Measurements from ENCODE around the gene RFLNA. TPM values are rescaled to one million over a fixed set of nuclear protein-coding genes. Genes with fewer than 3 reads are reported as not detected.
A peak's percentile ranks its signal among the peaks of the same experiment; 100 is the strongest.
"Not testable (repeated sequence)": the region's sequence is repeated elsewhere in the genome, so short reads cannot be mapped to it uniquely, and the experiment has no call there.

RFLNA gene
- total RNA-seq, 1 donor from 2014 or later, result 36.9 TPM

- Mint-ChIP-seq H3K27ac (ENCODE audit: unreplicated experiment) (no peak overlapping the region), H3K4me3 (ENCODE audit: unreplicated experiment) (no peak overlapping the region), H3K4me1 (ENCODE audit: low read depth, unreplicated experiment) (peaks cover 20% of the 10 kb centered on the region), H3K36me3 (ENCODE audit: unreplicated experiment) (peaks cover 11% of the 10 kb centered on the region), H3K9me3 (ENCODE audit: unreplicated experiment) (peaks cover 32% of the 10 kb centered on the region), H3K27me3 (ENCODE audit: unreplicated experiment) (peaks cover 23% of the 10 kb centered on the region)
- DNase-seq, result no peak
- TF ChIP-seq CTCF (IDR thresholded peaks at IDR 0.05; ENCODE audit: partially characterized antibody, unreplicated experiment), result no peak
These were observed 24.6 kb downstream of the RFLNA start for GRCh38 chr12:124319368-124320050.

- Mint-ChIP-seq H3K36me3 (ENCODE audit: unreplicated experiment) (peaks cover 18% of the 10 kb centered on the region), H3K27me3 (ENCODE audit: unreplicated experiment) (peaks cover 27% of the 10 kb centered on the region), H3K4me1 (ENCODE audit: low read depth, unreplicated experiment) (peaks cover 21% of the 10 kb centered on the region), H3K27ac (ENCODE audit: unreplicated experiment) (no peak overlapping the region), H3K4me3 (ENCODE audit: unreplicated experiment) (no peak overlapping the region), H3K9me3 (ENCODE audit: unreplicated experiment) (peaks cover 34% of the 10 kb centered on the region)
- peak; percentile 89 for TF ChIP-seq CTCF (IDR thresholded peaks at IDR 0.05; ENCODE audit: partially characterized antibody, unreplicated experiment)
- DNase-seq, result peak; percentile 79
These were observed 26.2 kb downstream of the RFLNA start for GRCh38 chr12:124321040-124321481.

- TF ChIP-seq CTCF (IDR thresholded peaks at IDR 0.05; ENCODE audit: partially characterized antibody, unreplicated experiment), result no peak
- Mint-ChIP-seq H3K36me3 (ENCODE audit: unreplicated experiment) (peaks cover 18% of the 10 kb centered on the region), H3K27ac (ENCODE audit: unreplicated experiment) (no peak overlapping the region), H3K27me3 (ENCODE audit: unreplicated experiment) (peaks cover 27% of the 10 kb centered on the region), H3K4me3 (ENCODE audit: unreplicated experiment) (no peak overlapping the region), H3K9me3 (ENCODE audit: unreplicated experiment) (peaks cover 31% of the 10 kb centered on the region), H3K4me1 (ENCODE audit: low read depth, unreplicated experiment) (peaks cover 16% of the 10 kb centered on the region)
- DNase-seq, result no peak
These were observed 26.8 kb downstream of the RFLNA start for GRCh38 chr12:124321556-124322270.

- Mint-ChIP-seq H3K4me3 (ENCODE audit: unreplicated experiment) (no peak overlapping the region), H3K27ac (ENCODE audit: unreplicated experiment) (no peak overlapping the region), H3K9me3 (ENCODE audit: unreplicated experiment) (peaks cover 30% of the 10 kb centered on the region), H3K36me3 (ENCODE audit: unreplicated experiment) (peaks cover 18% of the 10 kb centered on the region), H3K4me1 (ENCODE audit: low read depth, unreplicated experiment) (peaks cover 14% of the 10 kb centered on the region), H3K27me3 (ENCODE audit: unreplicated experiment) (peaks cover 25% of the 10 kb centered on the region)
- no peak for TF ChIP-seq CTCF (IDR thresholded peaks at IDR 0.05; ENCODE audit: partially characterized antibody, unreplicated experiment)
- DNase-seq, result no peak
These were observed 27.5 kb downstream of the RFLNA start for GRCh38 chr12:124322271-124322998.

- Mint-ChIP-seq H3K27me3 (ENCODE audit: unreplicated experiment) (peaks cover 25% of the 10 kb centered on the region), H3K4me1 (ENCODE audit: low read depth, unreplicated experiment) (peaks cover 12% of the 10 kb centered on the region), H3K36me3 (ENCODE audit: unreplicated experiment) (peaks cover 18% of the 10 kb centered on the region), H3K9me3 (ENCODE audit: unreplicated experiment) (peaks cover 28% of the 10 kb centered on the region)
- not testable (repeated sequence) for DNase-seq; H3K27ac Mint-ChIP-seq (ENCODE audit: unreplicated experiment); H3K4me3 Mint-ChIP-seq (ENCODE audit: unreplicated experiment)
These were observed 28.1 kb downstream of the RFLNA start for GRCh38 chr12:124322999-124323328.

Measured in glutamatergic neuron (in vitro differentiated cells).